Parathyroid adenoma (tissue), 2 donors: ENCODE data around the gene EIF2S1.
A peak's percentile ranks its signal among the peaks of the same experiment; 100 is the strongest.

Experiments
- H2AFZ ChIP-seq: fragments of 300-600 bp; sonication (generic); one replicate; pipeline ENCODE4 v1.7.0; 2017; ENCODE audit warnings: antibody characterized with exemption, mild to moderate bottlenecking
- H3K27ac ChIP-seq: fragments of 300-600 bp; sonication (generic); one replicate; pipeline ENCODE4 v1.7.0; 2017
- H3K27me3 ChIP-seq: fragments of 300-600 bp; sonication (generic); one replicate; pipeline ENCODE4 v1.7.0; 2017; ENCODE audit warnings: low read length; ENCODE audit not compliant: control insufficient read depth, insufficient read depth
- H3K36me3 ChIP-seq: fragments of 300-600 bp; sonication (generic); one replicate; pipeline ENCODE4 v1.7.0; 2017; ENCODE audit warnings: low read length; ENCODE audit not compliant: control insufficient read depth, insufficient read depth
- H3K4me1 ChIP-seq: fragments of 300-600 bp; sonication (generic); one replicate; pipeline ENCODE4 v1.7.0; 2017; ENCODE audit warnings: control low read depth
- H3K4me2 ChIP-seq: fragments of 300-600 bp; sonication (generic); one replicate; pipeline ENCODE4 v1.7.0; 2017; ENCODE audit warnings: low read length
- H3K4me3 ChIP-seq: fragments of 300-600 bp; sonication (generic); one replicate; pipeline ENCODE4 v1.7.0; 2017; ENCODE audit warnings: low read depth, low read length
- H3K79me2 ChIP-seq: fragments of 300-600 bp; sonication (generic); one replicate; pipeline ENCODE4 v1.7.0; 2017; ENCODE audit warnings: control low read depth
- H3K9ac ChIP-seq: fragments of 300-600 bp; sonication (generic); one replicate; pipeline ENCODE4 v1.7.0; 2017; ENCODE audit warnings: mild to moderate bottlenecking
- H3K9me3 ChIP-seq: fragments of 300-600 bp; sonication (generic); one replicate; pipeline ENCODE4 v1.7.0; 2017; ENCODE audit warnings: low read length; ENCODE audit not compliant: control insufficient read depth
- CTCF ChIP-seq: fragments of 300-600 bp; sonication (generic); IDR thresholded peaks from one replicate; pipeline ENCODE4 v1.7.0; 2017; ENCODE audit warnings: antibody characterized with exemption, mild to moderate bottlenecking
- donor health status: primary hyperparathyroidism.

The EIF2S1 gene

GRCh38 chr14:67409461-67409860 lies 49.3 kb downstream of the EIF2S1 start:
- Histone ChIP-seq H3K9me3 (no peaks in the 10 kb centered on the region), H3K79me2 (no peaks in the 10 kb centered on the region), H3K27ac (no peak overlapping the region), H3K9ac (no peak overlapping the region), H3K4me1 (no peaks in the 10 kb centered on the region), H3K36me3 (no peaks in the 10 kb centered on the region), H3K4me2 (no peak overlapping the region), H3K4me3 (no peak overlapping the region), H3K27me3 (no peaks in the 10 kb centered on the region), H2AFZ (no peak overlapping the region)
- TF ChIP-seq CTCF, result no peak

- no peaks in the 10 kb centered on the region for H3K9me3 ChIP-seq
- no peak for TF ChIP-seq CTCF
- no peak overlapping the region for H3K4me2 ChIP-seq
- H3K27ac ChIP-seq, result no peak overlapping the region
- no peaks in the 10 kb centered on the region for H3K36me3 ChIP-seq
- no peaks in the 10 kb centered on the region for H3K79me2 ChIP-seq
- H3K27me3 ChIP-seq, result no peaks in the 10 kb centered on the region
- no peaks in the 10 kb centered on the region for H3K4me1 ChIP-seq
- H3K9ac ChIP-seq, result no peak overlapping the region
- H2AFZ ChIP-seq, result no peak overlapping the region
- H3K4me3 ChIP-seq, result no peak overlapping the region
Observed at GRCh38 chr14:67410313-67410712, 50.2 kb downstream of the EIF2S1 start.

- TF ChIP-seq CTCF, result no peak
- H3K4me3 ChIP-seq, result no peak overlapping the region
- H2AFZ ChIP-seq, result peak overlapping the region; percentile 76
- no peaks in the 10 kb centered on the region for H3K36me3 ChIP-seq
- no peaks in the 10 kb centered on the region for H3K27me3 ChIP-seq
- H3K9me3 ChIP-seq, result no peaks in the 10 kb centered on the region
- H3K4me1 ChIP-seq, result no peaks in the 10 kb centered on the region
- H3K27ac ChIP-seq, result no peak overlapping the region
- no peaks in the 10 kb centered on the region for H3K79me2 ChIP-seq
- no peak overlapping the region for H3K9ac ChIP-seq
- H3K4me2 ChIP-seq, result no peak overlapping the region
Observed at GRCh38 chr14:67411370-67411769, 51.2 kb downstream of the EIF2S1 start.

GRCh38 chr14:67411820-67412421 lies 51.8 kb downstream of the EIF2S1 start, which contains the start of gene PLEK2:
TSS of gene PLEK2 (minus strand) at chr14:67412165. CDS start at chr14:67412059, 106 bp downstream.
- Histone ChIP-seq H3K9ac (no peak within 1 kb of the TSS), H3K9me3 (no peaks in the 10 kb centered on the region), H3K4me1 (no peaks in the 10 kb centered on the region), H3K36me3 (no peaks in the 10 kb centered on the region), H3K27me3 (no peaks in the 10 kb centered on the region), H2AFZ (peak within 1 kb of the TSS; percentile 76), H3K27ac (no peak within 1 kb of the TSS), H3K4me3 (peak within 1 kb of the TSS; percentile 46), H3K4me2 (peak within 1 kb of the TSS; percentile 64), H3K79me2 (no peaks in the 10 kb centered on the region)
- no peak for TF ChIP-seq CTCF
